HepG2 (cell line): Measurements from ENCODE around the gene SLC25A10.

ENCODE experiments used
- ARHGAP35 ChIP-seq: sonication (generic); formaldehyde crosslinking; IDR thresholded peaks from 2 replicates; pipeline ENCODE4 v1.9.0; 2022; ENCODE audit warnings: mild to moderate bottlenecking, inconsistent platforms, moderate library complexity, missing genetic modification reagents, borderline replicate concordance
- ELF4 ChIP-seq: sonication (generic); formaldehyde crosslinking; IDR thresholded peaks from 2 replicates; pipeline ENCODE4 v1.5.0; 2020; ENCODE audit warnings: missing genetic modification reagents, mild to moderate bottlenecking, moderate library complexity, borderline replicate concordance
- KLF6 ChIP-seq: IDR thresholded peaks from 2 replicates; pipeline ENCODE4 v1.8.0; 2016; ENCODE audit warnings: missing biosample characterization, missing genetic modification reagents
- MIER3 ChIP-seq: IDR thresholded peaks from 2 replicates; pipeline ENCODE4 v1.6.1; 2016; ENCODE audit warnings: missing compliant biosample characterization, borderline replicate concordance
- NFYB ChIP-seq: sonication (generic); formaldehyde crosslinking; IDR thresholded peaks from 2 replicates; pipeline ENCODE4 v1.4.0; 2020; ENCODE audit warnings: missing genetic modification reagents
- POLR2AphosphoS5 ChIP-seq: IDR thresholded peaks from 2 replicates; pipeline ENCODE4 v1.6.1; 2012; ENCODE audit warnings: low read depth, low read length
- TAF1 ChIP-seq: sonication (generic); formaldehyde crosslinking; IDR thresholded peaks from 2 replicates; pipeline ENCODE4 v1.4.0; 2020; ENCODE audit warnings: missing genetic modification reagents
- ZHX1 ChIP-seq: sonication (generic); formaldehyde crosslinking; IDR thresholded peaks from 2 replicates; pipeline ENCODE4 v1.8.1; 2022; ENCODE audit warnings: low read depth, mild to moderate bottlenecking, missing genetic modification reagents
- ZNF501 ChIP-seq: sonication (generic); formaldehyde crosslinking; IDR thresholded peaks from 2 replicates; pipeline ENCODE4 v1.5.1; 2020; ENCODE audit warnings: mild to moderate bottlenecking, moderate library complexity, missing genetic modification reagents
- ZNF850 ChIP-seq: sonication (generic); formaldehyde crosslinking; conservative IDR thresholded peaks from 2 replicates; pipeline ENCODE4 v1.9.0; 2021; ENCODE audit warnings: mild to moderate bottlenecking, missing genetic modification reagents
- TF ChIP-seq, protein P1 (sequence below): sonication (generic); formaldehyde crosslinking; IDR thresholded peaks from 2 replicates; pipeline ENCODE4 v1.5.0; 2020; ENCODE audit warnings: mild to moderate bottlenecking, missing genetic modification reagents, moderate library complexity
- TF ChIP-seq, protein P2 (sequence below): IDR thresholded peaks from 2 replicates; pipeline ENCODE4 v1.6.1; 2016; ENCODE audit warnings: missing compliant biosample characterization, missing genetic modification reagents, borderline replicate concordance

GRCh38 chr17:81690549-81690948 lies 21.5 kb upstream of the SLC25A10 start:
- no peak for TF ChIP-seq MIER3 (CRISPR knock-in tag)
- no peak for TF ChIP-seq TAF1 (CRISPR knock-in tag)
- TF ChIP-seq, protein P1, sequence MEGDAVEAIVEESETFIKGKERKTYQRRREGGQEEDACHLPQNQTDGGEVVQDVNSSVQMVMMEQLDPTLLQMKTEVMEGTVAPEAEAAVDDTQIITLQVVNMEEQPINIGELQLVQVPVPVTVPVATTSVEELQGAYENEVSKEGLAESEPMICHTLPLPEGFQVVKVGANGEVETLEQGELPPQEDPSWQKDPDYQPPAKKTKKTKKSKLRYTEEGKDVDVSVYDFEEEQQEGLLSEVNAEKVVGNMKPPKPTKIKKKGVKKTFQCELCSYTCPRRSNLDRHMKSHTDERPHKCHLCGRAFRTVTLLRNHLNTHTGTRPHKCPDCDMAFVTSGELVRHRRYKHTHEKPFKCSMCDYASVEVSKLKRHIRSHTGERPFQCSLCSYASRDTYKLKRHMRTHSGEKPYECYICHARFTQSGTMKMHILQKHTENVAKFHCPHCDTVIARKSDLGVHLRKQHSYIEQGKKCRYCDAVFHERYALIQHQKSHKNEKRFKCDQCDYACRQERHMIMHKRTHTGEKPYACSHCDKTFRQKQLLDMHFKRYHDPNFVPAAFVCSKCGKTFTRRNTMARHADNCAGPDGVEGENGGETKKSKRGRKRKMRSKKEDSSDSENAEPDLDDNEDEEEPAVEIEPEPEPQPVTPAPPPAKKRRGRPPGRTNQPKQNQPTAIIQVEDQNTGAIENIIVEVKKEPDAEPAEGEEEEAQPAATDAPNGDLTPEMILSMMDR (CRISPR knock-in tag), result no peak
- TF ChIP-seq ZHX1, result no peak
- TF ChIP-seq, protein P2, sequence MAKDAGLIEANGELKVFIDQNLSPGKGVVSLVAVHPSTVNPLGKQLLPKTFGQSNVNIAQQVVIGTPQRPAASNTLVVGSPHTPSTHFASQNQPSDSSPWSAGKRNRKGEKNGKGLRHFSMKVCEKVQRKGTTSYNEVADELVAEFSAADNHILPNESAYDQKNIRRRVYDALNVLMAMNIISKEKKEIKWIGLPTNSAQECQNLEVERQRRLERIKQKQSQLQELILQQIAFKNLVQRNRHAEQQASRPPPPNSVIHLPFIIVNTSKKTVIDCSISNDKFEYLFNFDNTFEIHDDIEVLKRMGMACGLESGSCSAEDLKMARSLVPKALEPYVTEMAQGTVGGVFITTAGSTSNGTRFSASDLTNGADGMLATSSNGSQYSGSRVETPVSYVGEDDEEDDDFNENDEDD (CRISPR knock-in tag), result no peak
- TF ChIP-seq ELF4 (CRISPR knock-in tag), result no peak
- no peak for TF ChIP-seq ZNF850 (CRISPR knock-in tag)
- no peak for TF ChIP-seq NFYB
- no peak for TF ChIP-seq POLR2AphosphoS5
- no peak for TF ChIP-seq ARHGAP35 (CRISPR knock-in tag)
- no peak for TF ChIP-seq KLF6 (CRISPR knock-in tag)
- no peak for TF ChIP-seq ZNF501 (CRISPR knock-in tag)
